A172 (cell line): ENCODE data around the gene RUNX2. TPM values are rescaled to one million over a fixed set of nuclear protein-coding genes. Genes with fewer than 3 reads are reported as not detected.

Experiments
- DNase-seq: peaks from one replicate; pipeline ENCODE4 v3.0.0-alpha.2; 2015; ENCODE audit warnings: low spot score
- total RNA-seq: library from RNA; depleted of rRNA; stranded (reverse); fragments of >200 nt; shearing (Covaris generic); gene quantifications from 2 replicates; pipeline ENCODE4 v1.2.3, GENCODE V29; 2014

RUNX2 gene
- total RNA-seq, 1 experiment from 2014 or later: 1.1 TPM

DNA sequence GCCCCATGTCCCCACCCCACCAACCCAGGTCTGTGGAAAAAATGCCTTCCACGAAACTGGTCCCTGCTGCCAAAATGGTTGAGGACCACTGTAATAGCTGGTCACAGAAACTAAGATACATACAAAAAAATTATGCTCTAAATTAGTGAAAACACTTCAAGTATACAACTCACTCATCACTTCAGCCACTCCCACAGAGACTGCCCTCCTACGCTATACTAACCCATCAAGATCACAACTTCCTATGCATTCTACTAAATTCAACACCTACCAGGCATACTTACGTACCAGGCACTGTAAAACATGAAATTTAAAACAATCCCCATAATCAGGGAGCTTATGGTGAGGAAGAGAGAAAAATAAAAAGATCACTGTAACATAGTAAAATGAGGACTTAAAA is 22.9 kb downstream of the RUNX2 start:
- DNase-seq: no peak

- no peak for DNase-seq
Measured at GRCh38 chr6:45351667-45352066, 23.5 kb downstream of the RUNX2 start.

DNA sequence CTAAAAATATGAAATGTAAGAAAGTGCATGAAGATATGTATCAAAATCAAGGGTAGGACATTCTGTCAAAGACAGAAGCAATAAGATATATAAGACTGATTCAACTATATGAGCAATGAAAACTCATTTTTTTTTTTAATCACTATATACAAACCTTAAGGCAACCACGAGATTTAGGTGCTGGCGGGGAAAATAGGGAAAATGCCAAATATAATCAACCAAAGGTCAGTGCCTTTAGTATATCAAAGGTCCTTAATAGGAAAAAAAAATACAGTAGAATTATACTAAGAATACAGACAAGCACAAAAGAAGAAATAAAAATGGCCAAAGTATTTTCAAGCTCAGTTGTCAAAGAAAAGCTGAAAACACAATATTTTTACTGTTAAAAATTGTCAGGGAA is 25.5 kb downstream of the RUNX2 start:
- DNase-seq: no peak

- DNase-seq: no peak
Measured at GRCh38 chr6:45364466-45364865, 36.3 kb downstream of the RUNX2 start.

- no peak for DNase-seq
Measured at GRCh38 chr6:45365036-45365435, 36.9 kb downstream of the RUNX2 start.

DNA sequence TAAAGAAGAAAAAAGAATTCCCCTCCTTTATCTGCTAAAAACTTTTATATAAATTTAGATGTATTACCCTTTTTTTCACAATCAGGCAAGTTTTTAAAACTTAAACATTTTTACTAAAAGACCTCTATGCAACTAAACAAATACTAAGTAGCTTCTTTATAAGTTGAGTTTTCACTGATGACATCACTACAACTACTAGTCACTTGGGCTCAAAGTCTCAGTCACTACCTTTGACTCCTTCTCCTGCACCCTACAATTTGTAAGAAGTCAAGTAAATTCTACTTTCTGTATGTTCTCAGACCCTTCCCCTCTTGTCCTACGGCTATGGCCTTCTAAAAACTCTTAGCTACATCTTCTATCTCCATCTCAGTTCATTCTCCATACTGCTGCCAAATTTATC is 38.4 kb downstream of the RUNX2 start:
- no peak for DNase-seq

- DNase-seq: no peak
Measured at GRCh38 chr6:45367999-45368398, 39.9 kb downstream of the RUNX2 start.

DNA sequence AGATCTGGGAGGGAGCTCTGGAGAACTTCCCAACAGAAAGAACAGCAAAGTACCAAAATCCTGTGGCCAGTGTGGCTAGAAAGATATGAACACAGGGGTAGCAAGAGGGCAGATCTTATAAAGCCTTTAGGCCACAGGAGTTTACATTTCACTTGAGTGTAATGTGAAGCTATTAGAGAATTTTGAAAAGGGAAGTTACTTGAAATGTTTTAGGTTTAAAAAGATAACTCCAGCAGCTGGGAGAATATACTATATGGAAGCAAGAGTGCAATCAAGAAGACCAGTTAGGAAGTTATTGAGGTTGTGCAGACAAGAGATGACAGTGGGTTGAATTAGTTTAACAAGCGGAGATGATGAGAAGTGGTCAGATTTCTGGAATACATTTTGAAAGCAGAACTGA is 41.7 kb downstream of the RUNX2 start:
- no peak for DNase-seq

DNA sequence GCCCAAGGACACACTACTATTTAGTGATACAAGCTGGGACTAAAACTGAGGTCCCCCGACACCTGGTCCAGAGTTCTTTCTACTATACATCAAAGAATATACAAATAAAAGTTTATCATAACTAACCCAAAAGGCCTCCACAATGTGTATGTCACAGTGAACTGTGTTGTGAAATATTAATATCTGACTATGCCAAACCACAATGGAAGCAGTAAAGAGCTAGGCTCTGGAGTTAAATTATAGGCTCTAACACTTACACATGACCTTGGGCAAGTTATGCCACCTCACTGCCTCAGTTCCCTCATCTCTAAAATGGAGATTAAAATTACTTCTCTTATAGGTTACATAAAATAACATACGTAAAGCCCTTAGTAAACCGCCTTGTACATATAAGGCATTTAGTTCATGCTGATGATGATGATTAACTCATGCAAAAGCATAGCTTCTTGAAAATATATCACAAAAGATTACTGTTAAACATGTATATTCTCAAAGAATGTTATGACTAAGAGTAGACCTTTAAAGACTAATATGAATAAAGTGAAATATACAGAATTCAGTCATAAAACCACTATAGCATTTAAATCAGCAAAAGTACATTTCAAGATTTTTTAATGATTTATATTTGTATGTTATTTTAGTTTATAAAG is 43.9 kb downstream of the RUNX2 start:
- no peak for DNase-seq

- DNase-seq: no peak
Measured at GRCh38 chr6:45375449-45375848, 47.3 kb downstream of the RUNX2 start.

DNA sequence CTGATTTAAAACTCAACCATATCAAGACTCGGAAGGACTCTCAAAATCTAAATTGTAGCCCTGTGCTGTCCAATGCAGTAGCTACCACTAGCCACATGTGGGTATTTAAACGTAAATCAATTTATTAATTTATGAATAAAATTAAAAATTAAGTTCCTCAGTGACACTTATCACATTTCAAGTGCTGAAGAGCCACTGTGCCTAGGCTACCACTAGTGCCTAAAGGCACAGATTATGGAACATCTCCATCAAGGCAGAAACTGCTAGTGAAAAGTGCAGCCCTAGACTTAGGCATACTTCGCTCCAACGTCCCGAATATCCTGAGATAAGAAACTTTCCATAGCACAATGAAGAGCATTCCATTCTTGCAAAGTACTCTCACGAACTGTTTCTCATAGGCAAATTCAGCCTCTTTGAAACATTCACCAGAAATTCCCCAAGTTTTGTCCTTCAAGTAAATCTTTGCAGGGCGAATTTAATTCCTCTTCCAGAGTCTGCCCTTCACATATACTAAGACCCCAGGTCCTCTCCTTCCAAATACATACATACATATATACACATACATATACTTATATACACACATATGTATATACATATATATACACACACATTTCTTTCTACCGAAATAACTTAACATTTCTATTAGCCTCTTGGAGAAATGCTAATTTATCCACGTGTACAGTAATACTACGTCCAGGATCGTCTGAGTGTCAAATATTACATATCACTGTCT is 48.3 kb downstream of the RUNX2 start:
- DNase-seq: no peak

- no peak for DNase-seq
Measured at GRCh38 chr6:45377043-45377553, 49.0 kb downstream of the RUNX2 start.

DNA sequence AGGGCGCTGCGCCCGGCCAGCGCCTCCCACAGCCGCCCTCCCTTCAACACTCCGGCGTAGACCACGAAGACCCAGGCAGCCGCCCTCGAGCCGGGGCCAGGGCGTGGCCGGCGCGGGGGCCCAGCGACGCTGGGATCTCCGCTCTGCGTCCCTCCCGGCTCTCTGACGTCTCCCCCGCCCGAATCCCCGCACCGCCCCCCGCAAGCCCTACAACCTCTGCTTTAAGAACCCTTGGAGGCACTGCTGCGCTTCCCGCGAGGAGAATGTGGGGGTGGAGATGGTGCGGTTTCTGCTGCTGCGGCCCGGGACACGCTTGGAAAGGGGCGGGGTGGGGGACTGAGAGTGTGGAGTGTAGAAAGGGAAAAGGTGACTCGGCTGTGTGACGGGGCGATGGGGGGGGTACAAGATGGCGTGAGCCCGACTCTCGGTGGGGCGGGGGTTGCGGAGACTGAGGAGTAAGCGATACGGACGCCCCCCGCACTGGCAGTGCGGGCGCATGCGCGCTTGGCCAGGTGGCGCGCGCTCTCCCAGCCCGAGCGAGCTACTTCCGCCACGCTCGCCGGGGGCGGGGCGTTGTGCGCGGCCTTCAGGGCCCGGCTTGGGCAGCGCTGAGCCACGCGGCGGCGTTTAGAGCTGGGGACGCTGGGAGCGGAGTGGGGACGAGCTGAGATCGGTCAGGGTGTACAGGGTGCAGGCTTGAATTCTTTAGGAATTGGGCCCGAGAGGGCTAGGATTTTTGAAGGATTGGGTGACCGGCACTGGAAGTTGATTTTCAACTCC is 49.6 kb downstream of the RUNX2 start, which contains the start of gene SUPT3H:
Gene SUPT3H (minus strand): TSS at position 381 of the 780 bp plus-strand sequence.
- DNase-seq: peak; percentile 83

DNA sequence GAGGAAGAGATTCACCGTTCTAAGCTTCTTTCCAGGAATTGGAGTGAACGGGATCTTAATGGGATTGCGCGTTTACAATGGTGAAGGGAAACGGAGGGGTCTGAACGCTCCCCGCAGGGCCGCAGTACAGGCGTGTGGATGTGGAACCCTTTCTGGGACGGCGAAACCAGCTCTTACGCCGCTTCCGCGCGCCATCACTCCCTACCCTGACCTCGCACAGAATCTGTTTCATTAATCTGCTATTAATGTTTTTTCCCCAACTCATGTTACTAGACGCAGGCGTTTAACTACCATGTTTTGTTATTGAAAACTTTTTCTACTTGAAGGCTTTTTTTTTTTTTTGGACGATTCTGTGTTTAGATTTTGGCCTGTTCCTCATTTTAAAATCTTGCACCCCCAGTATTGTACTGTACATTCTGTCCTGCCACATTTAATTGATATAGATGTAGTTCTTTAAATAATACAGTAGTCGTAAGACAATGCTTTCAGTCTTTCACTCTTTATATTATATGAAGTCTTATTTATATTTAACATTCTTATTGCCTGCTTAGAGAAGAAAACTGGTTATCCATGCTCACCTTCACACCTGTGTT is 50.3 kb downstream of the RUNX2 start:
- DNase-seq: no peak

DNA sequence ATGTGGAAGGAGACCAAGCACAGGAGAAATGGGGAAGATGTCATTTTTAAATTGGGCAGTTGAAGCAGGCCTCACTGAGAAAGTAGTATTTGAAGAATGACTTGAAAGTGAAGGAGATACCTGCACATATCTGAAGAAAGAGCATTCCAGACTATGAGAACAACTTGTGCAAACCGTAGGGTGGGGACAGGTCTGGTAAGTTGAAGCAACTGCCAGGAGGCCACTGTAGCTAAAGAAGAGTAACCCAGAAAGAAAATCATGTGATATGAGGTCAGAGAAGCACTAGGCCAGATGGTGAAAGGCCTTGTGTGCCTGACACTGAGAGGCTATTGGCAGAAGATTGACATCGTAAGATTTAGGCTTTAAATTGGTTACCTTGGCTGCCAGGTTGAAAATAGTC is 54.3 kb downstream of the RUNX2 start:
- DNase-seq: no peak

- DNase-seq: no peak
Measured at GRCh38 chr6:45386501-45386900, 58.4 kb downstream of the RUNX2 start.

DNA sequence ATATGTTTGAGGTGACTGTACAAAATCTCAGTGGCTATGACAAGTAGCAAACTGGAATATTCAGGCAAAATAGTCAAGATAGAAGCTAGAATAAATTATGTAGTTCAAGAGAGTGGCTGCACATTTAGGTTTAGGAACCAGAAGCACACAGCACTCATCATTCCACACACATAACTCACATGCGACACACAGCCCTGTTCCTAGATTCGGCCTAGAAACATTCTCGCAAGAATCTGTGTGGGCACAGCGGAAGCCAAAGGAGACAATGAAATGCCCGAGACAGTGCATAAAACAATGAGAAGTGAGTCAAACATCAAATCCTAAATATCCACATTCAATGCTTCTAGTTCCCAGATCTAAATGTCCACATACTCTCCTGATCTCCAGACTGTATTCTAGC is 59.1 kb downstream of the RUNX2 start:
- no peak for DNase-seq

GRCh38 chr6:45388328-45388727 is 60.2 kb downstream of the RUNX2 start:
- no peak for DNase-seq

DNA sequence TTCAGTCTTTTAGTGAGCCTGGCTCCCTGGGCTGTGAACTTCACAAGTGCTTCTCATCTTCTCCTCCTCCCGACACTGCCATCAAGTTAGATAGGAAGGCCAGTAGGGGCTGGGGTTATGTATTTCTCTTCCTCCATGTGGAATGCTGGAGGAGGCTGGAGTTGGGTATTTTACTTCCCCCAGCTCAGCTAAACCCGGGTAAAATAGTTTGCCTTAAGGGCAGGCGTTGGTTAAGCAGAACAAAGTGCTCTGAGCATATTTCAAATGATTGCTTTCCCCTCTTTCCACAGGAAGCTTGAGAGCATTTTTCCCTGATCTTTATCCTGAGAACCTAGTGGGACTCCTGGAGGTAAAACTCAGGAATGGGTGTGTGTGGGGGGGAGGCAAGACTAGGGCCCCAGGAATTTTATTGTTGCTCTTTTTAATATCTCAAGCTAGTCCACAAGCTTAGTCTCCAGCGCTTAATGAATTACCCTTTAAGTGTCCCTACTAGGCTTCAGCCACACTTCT is 66.5 kb downstream of the RUNX2 start:
- DNase-seq: no peak

DNA sequence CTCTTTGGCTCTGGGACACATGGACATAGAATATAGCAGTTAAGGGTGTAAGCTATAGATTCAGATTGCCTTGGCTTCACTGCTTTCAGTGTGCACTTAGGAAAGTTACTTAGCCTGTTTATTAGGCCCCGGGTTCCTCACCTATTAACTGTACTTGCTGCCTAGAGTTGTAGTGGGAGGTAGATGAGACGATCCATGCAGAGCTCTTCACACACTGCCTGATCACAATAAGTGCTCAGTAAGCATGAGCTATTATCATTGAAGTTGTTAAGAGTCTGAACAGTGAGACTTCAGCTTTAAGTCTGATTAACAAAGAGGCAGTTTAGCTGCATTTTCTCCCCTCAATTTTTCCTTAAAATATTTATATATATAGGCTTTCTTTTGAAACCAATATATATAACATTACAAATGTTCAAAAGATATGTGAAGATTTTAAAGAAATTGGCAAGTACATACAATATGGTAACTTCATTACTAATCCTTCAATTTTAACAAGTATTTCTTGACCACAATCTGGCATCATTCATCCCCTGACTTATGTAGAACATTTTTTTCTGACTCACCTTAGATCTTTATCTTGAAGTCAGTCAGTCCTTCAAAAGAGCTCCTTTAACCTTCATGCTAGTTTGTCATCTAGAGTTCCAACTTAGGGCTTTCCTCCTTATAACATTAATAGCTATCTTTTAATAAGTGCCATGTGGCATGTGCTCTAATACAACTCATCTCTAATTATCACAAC is 70.1 kb downstream of the RUNX2 start:
- DNase-seq: no peak

DNA sequence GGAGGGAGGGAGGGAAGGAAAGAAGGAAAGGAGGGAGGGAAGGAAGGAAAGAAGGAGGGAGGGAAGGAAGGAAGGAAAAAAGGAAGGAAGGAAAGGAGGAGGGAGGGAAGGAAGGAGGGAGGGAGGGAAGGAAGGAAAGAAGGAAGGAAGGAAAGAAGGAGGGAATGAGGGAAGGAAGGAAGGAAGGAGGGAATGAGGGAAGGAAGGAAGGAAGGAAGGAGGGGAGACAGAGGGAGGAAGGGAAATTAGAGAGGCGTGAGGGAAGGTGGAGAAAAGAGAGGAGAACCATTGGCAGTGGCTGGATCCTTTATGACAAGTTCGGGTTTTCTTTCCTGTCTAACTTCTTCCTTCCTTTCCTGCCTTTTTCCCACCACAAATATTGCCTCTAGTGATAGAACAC is 71.9 kb downstream of the RUNX2 start:
- DNase-seq: no peak
